Smooth muscle cell (in vitro differentiated cells): ENCODE data around the gene SNUPN. TPM values are rescaled to one million over a fixed set of nuclear protein-coding genes. Genes with fewer than 3 reads are reported as not detected.
"Not testable (repeated sequence)": the region's sequence is repeated elsewhere in the genome, so short reads cannot be mapped to it uniquely, and the experiment has no call there.

ENCODE experiments used
- DNase-seq: peaks from one replicate; lab custom pipeline; 2025; ENCODE audit not compliant: unreplicated experiment; lab: John Stamatoyannopoulos, UW
- H2AFZ ChIP-seq: fragments of 200-600 bp; sonication (generic); 2 replicates; pipeline ENCODE4 v1.6.0; 2016; ENCODE audit warnings: antibody characterized with exemption, low read depth, mild to moderate bottlenecking
- H3F3A ChIP-seq: fragments of 200-600 bp; sonication (generic); 2 replicates; pipeline ENCODE4 v1.6.0; 2017; ENCODE audit warnings: antibody characterized with exemption, low read depth
- H3K27ac ChIP-seq: fragments of 200-600 bp; sonication (generic); 2 replicates; pipeline ENCODE4 v1.5.1; 2016; ENCODE audit warnings: low read depth, mild to moderate bottlenecking
- H3K27me3 ChIP-seq: fragments of 200-600 bp; sonication (generic); 2 replicates; pipeline ENCODE4 v1.6.1; 2016; ENCODE audit warnings: low read depth, mild to moderate bottlenecking
- H3K36me3 ChIP-seq: fragments of 200-600 bp; sonication (generic); 2 replicates; pipeline ENCODE4 v1.5.1; 2016; ENCODE audit warnings: low read depth
- H3K4me1 ChIP-seq: fragments of 200-600 bp; sonication (generic); 2 replicates; pipeline ENCODE4 v1.5.1; 2016; ENCODE audit warnings: low read depth
- H3K4me2 ChIP-seq: fragments of 200-600 bp; sonication (generic); 2 replicates; pipeline ENCODE4 v1.6.0; 2016; ENCODE audit warnings: mild to moderate bottlenecking
- H3K4me3 ChIP-seq: fragments of 200-600 bp; sonication (generic); 2 replicates; pipeline ENCODE4 v1.5.1; 2016; ENCODE audit warnings: mild to moderate bottlenecking
- H3K79me2 ChIP-seq: fragments of 200-600 bp; sonication (generic); 2 replicates; pipeline ENCODE4 v1.6.0; 2016; ENCODE audit warnings: low read depth, mild to moderate bottlenecking
- H3K9ac ChIP-seq: fragments of 200-600 bp; sonication (generic); 2 replicates; pipeline ENCODE4 v1.6.0; 2016; ENCODE audit warnings: low read depth
- H3K9me3 ChIP-seq: fragments of 200-600 bp; sonication (generic); replicated peaks from 2 replicates; pipeline ENCODE4 v1.5.1; 2016; ENCODE audit warnings: low read depth
- H4K20me1 ChIP-seq: fragments of 200-600 bp; sonication (generic); 2 replicates; pipeline ENCODE4 v1.6.0; 2016; ENCODE audit warnings: low read depth
- CTCF ChIP-seq: fragments of 200-600 bp; sonication (generic); IDR thresholded peaks from 2 replicates; pipeline ENCODE4 v1.5.1; 2017; ENCODE audit warnings: borderline replicate concordance, mild to moderate bottlenecking, antibody characterized with exemption; ENCODE audit not compliant: insufficient read depth, poor library complexity, severe bottlenecking
- WGBS: methylation state at CpG from one replicate; pipeline ENCODE4 v1.1.7; 2016; ENCODE audit warnings: low lambda C conversion rate; 5-methylcytosine and 5-hydroxymethylcytosine counted together
- polyA plus RNA-seq: library from polyadenylated mRNA; unstranded; fragments of >200 nt; fragmentation: Nextera tagmentation; extraction: Ambion mirVana; gene quantifications from 2 replicates; pipeline ENCODE4 v1.2.1, GENCODE V29; 2016
- total RNA-seq: library from RNA; depleted of rRNA; stranded (reverse); fragments of >200 nt; gene quantifications from 2 replicates; pipeline ENCODE4 v1.2.3, GENCODE V29; 2014

The SNUPN gene
- total and polyA plus RNA-seq, 2 experiments from 2014 or later = 15.2 to 24.0 TPM

- 88% methylated on average over 8 of the region's 8 CpGs for WGBS
- Histone ChIP-seq H3K27ac (no peak overlapping the region), H4K20me1 (peaks cover 96% of the 10 kb centered on the region)
Measured at GRCh38 chr15:75570126-75570845, 55.2 kb downstream of the SNUPN start.

GRCh38 chr15:75565062-75565970 is 60.2 kb downstream of the SNUPN start:
- TF ChIP-seq CTCF = no peak
- H3K27me3 ChIP-seq = no peaks in the 10 kb centered on the region
- WGBS = 94% methylated on average over 3 of the region's 3 CpGs
- no peak overlapping the region for H2AFZ ChIP-seq
- H3K36me3 ChIP-seq = no peaks in the 10 kb centered on the region
- H3K4me2 ChIP-seq = no peak overlapping the region
- H4K20me1 ChIP-seq = peaks cover 94% of the 10 kb centered on the region
- no peaks in the 10 kb centered on the region for H3K9me3 ChIP-seq
- H3K4me3 ChIP-seq = no peak overlapping the region
- H3F3A ChIP-seq = no peaks in the 10 kb centered on the region
- peaks cover 98% of the 10 kb centered on the region for H3K79me2 ChIP-seq
- DNase-seq = no peak
- H3K9ac ChIP-seq = no peak overlapping the region
- H3K4me1 ChIP-seq = no peaks in the 10 kb centered on the region
- peak overlapping the region; percentile 7 for H3K27ac ChIP-seq

More at GRCh38 chr15:75570126-75570845, 55.2 kb downstream of the SNUPN start:
- no peak for DNase-seq
- H3K27me3 ChIP-seq = no peaks in the 10 kb centered on the region
- H3K9ac ChIP-seq = no peak overlapping the region
- no peak overlapping the region for H3K4me3 ChIP-seq
- H3K9me3 ChIP-seq = no peaks in the 10 kb centered on the region
- TF ChIP-seq CTCF = no peak
- H3K4me2 ChIP-seq = no peak overlapping the region
- peaks cover 96% of the 10 kb centered on the region for H3K79me2 ChIP-seq
- peaks cover 6% of the 10 kb centered on the region for H3K4me1 ChIP-seq
- H3K36me3 ChIP-seq = no peaks in the 10 kb centered on the region
- H3F3A ChIP-seq = no peaks in the 10 kb centered on the region
- H2AFZ ChIP-seq = no peak overlapping the region

- 98% methylated on average over 5 of the region's 5 CpGs for WGBS
- Histone ChIP-seq H3F3A (no peaks in the 10 kb centered on the region), H3K4me2 (no peak overlapping the region), H3K4me3 (no peak overlapping the region), H3K36me3 (no peaks in the 10 kb centered on the region), H4K20me1 (peaks cover 80% of the 10 kb centered on the region), H3K4me1 (no peaks in the 10 kb centered on the region), H3K9ac (no peak overlapping the region), H3K9me3 (no peaks in the 10 kb centered on the region), H3K79me2 (peaks cover 82% of the 10 kb centered on the region), H3K27ac (no peak overlapping the region), H3K27me3 (no peaks in the 10 kb centered on the region), H2AFZ (no peak overlapping the region)
- no peak for DNase-seq
- TF ChIP-seq CTCF = no peak
Measured at GRCh38 chr15:75561888-75562287, 63.6 kb downstream of the SNUPN start.

- H3K4me3 ChIP-seq, H3K4me1 ChIP-seq, DNase-seq, H3K9ac ChIP-seq, H3K4me2 ChIP-seq, H3K9me3 ChIP-seq, H3F3A ChIP-seq, H3K27ac ChIP-seq, H3K36me3 ChIP-seq, H3K27me3 ChIP-seq, H2AFZ ChIP-seq: not testable (repeated sequence)
- H4K20me1 ChIP-seq = peaks cover 79% of the 10 kb centered on the region
- H3K79me2 ChIP-seq = peaks cover 82% of the 10 kb centered on the region
- WGBS = 87% methylated on average over 6 of the region's 6 CpGs
Measured at GRCh38 chr15:75559360-75559759, 66.2 kb downstream of the SNUPN start.

- H3K4me2 ChIP-seq, H3K9me3 ChIP-seq, H3F3A ChIP-seq, H3K4me1 ChIP-seq, DNase-seq, H3K27me3 ChIP-seq, H3K27ac ChIP-seq, H2AFZ ChIP-seq, H3K9ac ChIP-seq, H3K4me3 ChIP-seq, H3K36me3 ChIP-seq: not testable (repeated sequence)
- H4K20me1 ChIP-seq = peaks cover 81% of the 10 kb centered on the region
- peaks cover 82% of the 10 kb centered on the region for H3K79me2 ChIP-seq
- WGBS = 99% methylated on average over 24 of the region's 28 CpGs
Measured at GRCh38 chr15:75558955-75559354, 66.6 kb downstream of the SNUPN start.
